GM18861 (cell line): ENCODE results near the gene TES.
"Not testable (repeated sequence)": the region's sequence is repeated elsewhere in the genome, so short reads cannot be mapped to it uniquely, and the experiment has no call there.

Experiments
- ATAC-seq: cut with Tn5 transposase; IDR thresholded peaks from one replicate; pipeline ENCODE4 v1.9.1; 2021; ENCODE audit not compliant: unreplicated experiment

The TES gene

DNA sequence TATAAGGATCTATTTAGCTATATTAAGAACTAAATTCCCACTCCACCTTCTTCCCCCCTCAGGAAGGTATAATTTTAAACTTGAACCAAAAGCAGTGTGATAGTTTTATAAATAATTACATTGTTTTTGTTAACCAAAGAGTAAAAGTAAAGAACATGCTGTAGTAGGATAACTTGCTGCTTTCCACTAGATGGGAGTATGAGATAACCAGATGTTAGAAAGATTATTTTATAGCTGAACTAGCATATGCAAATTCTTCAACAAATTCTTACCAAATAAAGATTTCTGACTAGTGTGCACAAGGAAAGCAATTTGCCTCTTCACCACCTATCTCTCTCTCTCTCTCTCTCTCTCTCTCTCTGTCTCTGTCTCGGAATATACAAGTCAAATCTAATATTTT is 31.8 kb downstream of the TES start:
- ATAC-seq = no peak

DNA sequence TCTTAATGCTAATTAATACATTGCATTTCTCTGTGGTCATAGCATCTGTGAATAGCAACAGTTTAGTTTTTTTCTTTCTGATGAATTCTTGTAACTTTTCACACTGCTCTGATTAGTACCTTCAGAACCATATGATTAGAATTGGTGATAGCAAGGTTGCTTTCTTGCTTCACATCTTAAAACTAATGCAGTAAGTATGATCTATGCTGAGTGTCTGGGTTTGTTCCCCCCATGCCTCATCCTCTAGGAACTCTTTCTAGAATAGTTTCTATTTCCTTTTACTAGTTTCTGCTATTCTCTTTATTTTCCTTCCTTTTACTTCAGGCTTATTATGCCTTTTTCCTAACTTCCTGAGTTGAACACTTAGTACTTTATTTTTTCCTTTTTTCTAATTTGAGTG is 32.4 kb downstream of the TES start:
- ATAC-seq = no peak

DNA sequence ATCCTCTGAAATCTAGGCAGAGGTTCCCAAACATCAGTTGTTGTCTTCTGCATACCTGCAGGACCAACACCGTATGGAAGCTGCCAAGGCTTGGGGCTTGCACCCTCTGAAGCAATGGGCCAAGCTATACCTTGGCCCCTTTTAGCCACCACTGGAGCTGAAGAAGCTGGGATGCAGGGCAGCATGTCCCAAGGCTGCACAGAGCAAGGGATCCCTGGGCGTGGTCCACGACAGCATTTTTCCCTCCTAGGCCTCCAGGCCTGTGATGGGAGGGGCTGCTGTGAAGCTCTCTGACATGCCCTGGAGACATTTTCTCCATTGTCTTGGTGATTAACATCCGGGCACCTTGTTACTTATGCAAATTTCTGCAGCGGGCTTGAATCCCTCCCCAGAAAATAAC is 34.5 kb downstream of the TES start:
- ATAC-seq = not testable (repeated sequence)

DNA sequence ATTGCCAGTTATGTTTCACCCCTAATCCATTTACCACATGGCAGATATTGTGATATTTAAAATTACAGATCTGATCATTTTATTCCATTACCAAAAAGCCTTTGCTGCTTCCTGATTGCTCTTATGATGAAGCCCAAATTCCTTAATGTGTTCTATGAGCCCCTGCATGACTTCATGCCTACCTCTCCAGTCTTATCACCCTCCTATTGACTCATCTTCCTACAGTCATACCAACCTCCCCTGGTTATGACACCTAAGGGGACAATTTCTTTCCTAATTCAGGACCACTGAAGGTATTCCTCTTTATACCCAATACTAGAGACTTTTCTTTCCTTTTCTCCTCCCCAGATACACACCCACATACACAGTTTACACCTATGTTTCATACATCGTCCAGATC is 36.0 kb downstream of the TES start:
- ATAC-seq = no peak

DNA sequence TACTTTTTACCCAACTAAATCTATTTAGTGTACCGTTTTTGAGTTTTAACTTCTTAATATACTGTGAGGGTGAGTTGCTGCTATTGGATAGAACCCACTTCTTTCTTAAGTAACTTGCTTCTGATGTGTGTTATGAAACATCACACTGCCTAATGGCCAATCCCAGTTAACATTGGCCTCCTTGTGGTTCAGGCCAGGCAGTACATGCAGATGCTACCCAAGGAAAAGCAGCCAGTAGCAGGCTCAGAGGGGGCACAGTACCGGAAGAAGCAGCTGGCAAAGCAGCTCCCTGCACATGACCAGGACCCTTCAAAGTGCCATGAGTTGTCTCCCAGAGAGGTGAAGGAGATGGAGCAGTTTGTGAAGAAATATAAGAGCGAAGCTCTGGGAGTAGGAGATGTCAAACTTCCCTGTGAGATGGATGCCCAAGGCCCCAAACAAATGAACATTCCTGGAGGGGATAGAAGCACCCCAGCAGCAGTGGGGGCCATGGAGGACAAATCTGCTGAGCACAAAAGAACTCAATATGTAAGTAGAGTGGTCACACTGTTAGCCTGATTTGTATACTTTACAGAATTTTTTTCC is 39.7 kb downstream of the TES start:
- ATAC-seq = peak; percentile 67

DNA sequence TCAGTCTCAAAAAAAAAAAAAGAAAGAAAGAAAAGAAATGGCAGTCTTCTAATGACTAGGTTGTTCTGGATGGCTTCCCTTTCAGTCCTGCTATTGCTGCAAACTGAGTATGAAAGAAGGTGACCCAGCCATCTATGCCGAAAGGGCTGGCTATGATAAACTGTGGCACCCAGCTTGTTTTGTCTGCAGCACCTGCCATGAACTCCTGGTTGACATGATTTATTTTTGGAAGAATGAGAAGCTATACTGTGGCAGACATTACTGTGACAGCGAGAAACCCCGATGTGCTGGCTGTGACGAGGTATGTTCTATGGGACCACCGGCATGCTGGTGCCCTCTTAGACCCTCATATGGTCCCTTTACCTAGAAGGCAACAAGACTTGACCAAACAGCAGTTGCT is 41.3 kb downstream of the TES start:
- ATAC-seq = no peak

DNA sequence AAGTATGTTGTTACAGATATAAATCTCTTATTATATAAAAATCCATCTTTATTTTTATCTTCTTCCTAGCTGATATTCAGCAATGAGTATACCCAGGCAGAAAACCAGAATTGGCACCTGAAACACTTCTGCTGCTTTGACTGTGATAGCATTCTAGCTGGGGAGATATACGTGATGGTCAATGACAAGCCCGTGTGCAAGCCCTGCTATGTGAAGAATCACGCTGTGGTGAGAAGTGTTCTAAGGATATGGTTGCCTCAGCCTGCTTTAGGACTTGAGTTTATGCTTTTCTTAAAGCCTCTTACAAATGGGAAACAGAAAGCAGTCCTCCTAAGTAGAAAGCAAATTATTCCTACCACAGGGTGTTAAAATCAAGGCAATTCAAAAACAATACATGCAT is 41.9 kb downstream of the TES start:
- no peak for ATAC-seq

DNA sequence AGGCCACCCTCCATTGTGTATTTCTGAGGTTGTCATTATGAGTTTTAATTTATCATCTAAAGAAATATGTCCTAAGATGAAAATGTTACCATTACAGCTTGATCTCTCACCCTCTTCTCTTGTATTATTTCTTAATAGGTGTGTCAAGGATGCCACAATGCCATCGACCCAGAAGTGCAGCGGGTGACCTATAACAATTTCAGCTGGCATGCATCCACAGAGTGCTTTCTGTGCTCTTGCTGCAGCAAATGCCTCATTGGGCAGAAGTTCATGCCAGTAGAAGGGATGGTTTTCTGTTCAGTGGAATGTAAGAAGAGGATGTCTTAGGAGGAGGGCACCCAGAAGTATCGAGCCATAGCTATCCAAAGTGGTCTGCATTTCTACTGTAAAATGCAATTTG is 46.8 kb downstream of the TES start:
- ATAC-seq = no peak

DNA sequence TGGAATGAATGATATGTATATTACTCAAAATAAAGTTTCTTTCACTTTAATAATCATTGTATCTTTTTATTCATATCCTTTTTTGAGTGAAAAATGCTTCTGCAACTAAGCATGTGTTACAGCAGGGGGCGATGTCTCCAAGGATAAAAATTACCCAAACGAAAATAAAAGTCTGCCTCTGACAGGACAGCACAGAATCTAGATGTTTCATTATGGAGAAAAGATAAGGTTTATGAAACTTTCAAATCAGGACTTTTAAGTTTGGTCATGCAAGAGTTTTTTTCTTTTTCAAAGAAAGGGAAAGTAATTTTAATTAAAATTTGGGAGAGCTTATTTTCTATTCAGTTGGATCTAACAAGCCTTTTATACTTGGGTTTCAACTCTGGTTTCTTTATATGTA is 48.4 kb downstream of the TES start:
- peak; percentile 56 for ATAC-seq

DNA sequence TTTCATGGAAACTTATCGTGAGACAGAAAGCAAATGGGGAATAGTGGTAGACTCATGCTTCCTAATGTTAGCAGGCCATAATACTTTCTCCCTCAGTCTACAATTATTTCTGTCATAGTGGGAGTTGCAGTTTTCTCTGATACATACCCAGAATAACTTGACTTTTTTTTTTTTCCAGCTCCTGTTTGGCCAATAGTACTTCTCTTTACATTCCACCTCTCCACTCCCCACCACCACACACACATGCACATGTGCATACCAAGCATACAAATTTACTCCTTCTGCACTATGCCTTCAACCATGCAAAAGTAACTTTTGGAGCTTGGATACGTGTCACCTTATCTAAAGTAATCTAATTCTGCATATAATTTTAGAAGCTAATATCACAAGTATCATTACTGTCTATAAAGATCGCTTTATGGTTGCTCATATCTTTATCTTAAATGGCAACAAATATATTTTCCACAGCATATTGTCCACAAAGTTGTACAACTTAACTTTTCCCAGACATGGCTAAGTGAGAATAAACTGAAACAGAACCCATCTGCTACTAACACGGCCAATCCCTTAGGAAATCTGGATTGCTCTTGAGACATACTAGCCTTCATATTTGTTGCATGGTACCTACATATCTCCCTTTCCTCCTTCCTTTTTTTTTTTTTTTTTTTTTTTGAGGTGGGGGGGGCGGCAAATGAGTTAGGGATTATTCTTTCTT is 49.0 kb downstream of the TES start:
- no peak for ATAC-seq

DNA sequence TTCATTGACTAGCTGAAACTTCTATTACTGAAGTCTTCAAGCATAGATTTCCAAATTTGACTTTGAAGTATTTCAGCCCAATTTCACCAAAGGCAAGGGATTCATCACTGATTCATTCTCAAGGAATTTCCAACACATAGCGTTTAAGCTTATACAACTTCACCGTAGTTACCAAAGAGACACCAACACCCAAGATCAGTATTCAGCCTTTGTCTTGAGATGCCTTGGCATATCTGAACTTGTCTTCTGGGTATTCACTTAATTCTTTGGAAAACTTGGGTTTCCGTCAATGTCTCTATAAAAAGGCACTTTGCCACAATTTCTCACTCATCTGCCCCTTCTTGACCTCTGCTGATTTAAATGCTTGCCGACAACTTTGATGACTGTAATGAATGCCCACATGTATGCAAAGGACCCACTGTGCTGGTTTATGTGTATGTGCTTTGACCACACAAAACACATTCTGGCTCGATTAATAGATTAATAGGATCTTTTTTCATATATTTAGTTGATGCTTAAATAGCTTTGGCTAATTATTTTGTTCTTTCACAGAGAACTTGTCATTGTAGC is 49.6 kb downstream of the TES start:
- ATAC-seq = no peak

DNA sequence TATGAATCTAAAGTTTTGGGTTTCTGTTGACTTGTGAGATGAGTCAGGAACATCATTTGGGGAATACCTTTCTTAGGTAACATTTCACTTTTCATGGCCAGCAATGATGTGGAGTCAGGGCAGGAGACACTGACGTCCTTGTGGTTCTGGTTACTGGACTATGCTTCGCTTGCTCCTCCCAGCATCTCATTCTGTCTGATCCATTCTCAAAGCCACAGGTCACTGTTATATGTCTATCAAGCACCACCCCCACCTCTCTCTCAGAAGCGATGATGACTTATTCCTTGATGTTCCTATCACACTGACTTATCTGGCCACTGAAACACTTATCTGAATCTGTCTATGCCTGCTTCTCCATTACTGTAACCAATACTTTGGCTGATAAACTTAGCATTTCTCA is 51.6 kb downstream of the TES start:
- no peak for ATAC-seq

DNA sequence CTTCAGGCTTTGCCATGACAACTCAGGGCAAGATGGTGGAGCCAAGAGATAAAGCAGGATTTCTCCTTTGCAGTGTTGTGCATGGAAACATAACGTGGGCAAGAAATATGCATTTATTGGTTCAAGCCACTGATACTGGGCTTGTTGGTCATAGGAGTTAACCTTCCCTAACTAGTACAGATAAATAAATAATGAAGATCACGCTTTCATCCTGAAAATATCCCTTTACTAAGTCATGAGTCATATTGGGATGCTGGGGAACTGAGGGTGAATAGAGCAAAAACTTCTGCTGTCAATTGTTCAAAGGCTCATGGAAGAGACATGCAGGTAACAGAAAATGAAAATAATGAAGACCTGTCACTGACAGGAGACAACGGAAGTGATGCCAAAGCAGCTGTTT is 55.5 kb downstream of the TES start:
- no peak for ATAC-seq

DNA sequence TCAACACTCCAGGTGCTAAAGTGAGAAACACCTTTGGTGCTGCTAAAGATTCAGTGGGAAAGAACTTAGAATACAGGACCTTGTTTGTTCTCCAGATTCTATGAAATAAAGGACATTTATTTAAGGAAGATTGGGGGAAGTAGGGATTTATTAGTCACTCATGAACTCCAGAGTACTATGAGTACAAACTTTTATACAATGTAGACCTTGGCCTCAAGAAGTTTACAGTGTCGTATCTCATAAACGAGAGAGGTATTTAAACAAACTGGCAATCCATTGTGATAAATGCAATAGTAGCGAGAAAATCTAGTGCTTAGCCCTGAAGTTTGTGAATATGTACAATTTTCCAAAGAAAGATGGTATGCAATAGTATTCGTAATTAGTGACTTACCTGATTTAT is 59.1 kb downstream of the TES start:
- no peak for ATAC-seq

DNA sequence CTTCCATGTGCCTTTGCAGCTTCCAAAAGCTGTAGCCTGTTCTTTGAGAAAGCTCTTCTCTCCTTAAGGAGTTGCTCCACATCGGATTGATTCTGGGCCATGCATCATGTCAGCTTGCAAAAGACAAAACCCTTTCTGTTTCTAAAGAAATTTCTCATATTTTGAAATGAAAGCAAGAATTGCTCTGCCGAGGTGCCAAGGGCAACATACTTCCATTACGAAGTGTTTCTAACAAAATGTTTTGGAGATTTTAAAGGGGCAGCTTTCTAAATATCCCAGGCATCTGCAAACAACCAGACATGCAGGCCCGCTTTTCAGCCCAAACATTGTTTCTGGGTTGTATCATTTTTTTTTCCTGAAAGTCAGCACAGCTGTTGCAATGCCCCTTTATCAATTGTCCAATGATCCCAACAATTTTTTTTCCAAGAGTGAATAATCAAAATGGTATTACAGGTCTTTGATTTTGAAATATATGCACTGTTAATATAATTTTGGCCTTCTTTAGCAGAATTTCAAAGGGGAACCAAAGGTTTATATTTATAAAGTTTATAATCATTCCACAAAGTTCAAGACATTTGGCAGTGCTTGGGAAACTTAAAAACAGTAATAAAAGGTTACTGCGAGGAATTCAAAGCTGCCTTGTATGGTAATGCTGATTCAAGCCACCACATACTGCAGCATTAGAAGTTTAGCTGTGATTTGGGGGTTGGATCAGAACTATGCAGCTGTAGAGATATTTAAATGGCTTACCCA is 61.0 kb downstream of the TES start:
- no peak for ATAC-seq

DNA sequence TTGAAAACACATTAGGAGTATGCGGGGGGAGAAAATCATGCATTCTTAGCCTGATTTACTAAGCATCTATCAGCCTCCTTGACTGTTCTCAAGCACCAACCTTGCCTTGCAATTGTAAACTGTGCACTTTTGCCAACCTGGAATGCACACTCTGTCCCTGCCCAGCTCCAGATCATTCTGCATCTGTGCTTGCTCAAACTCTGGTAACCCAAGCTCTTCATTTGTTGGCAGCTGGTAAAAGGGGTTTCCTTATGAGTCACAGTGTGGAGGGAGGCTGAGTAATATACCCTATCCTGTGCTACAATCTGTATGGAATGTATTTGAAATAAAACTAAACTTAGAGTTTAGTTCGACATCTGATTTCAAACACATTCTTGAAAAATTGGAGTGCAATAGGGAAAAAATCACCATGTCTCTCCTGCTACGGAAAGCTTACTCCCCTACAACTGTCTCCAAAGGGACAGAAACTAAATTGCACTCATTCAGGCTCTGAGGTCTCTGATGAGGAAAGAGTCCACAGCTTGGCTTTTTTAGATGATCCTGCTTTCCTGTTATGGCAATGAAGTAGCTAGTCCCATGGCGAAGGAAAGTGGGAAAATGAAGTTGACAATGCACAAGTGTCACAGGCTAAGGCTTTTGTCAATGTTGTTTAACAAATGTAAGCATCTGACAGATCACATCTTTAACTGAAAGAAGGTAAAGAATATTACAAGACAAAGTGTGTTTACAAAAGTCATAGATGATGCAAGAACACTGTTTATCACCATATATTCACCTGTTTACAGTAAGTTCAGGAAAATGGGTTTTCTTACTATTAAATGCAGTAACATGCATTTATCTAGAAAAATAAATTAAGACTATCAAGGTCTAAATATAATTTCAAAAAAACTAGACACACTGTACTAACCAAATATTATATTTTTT is 61.9 kb downstream of the TES start:
- peak; percentile 59 for ATAC-seq

DNA sequence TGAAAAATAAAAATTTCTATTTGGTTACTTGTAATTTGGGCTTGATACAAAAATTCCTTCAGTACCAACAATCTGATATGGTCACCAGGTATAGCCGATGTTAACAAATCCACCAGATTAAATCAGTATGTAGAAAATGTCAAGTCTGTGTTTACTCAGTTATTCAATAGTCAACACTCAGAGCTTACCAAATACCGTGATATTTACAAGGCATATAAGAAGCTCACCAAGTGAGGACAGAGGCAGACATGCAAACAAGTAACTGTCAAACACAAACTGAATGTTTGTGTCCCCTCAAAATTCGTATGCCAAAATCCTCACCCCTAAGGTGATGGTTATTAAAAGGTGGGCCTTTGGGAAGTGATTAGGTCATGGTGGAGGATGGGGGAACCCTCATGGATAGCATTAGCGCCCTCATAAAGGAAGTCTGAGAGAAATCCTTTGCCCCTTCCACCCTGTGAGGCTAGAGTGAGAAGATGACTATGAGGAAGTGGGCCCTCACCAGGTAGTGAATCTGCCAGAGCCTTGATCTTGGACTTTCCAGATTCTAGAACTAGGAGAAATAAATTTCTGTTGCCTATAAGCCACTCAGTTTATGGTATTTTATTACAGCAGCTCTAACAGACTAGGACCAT is 63.1 kb downstream of the TES start:
- ATAC-seq = no peak

DNA sequence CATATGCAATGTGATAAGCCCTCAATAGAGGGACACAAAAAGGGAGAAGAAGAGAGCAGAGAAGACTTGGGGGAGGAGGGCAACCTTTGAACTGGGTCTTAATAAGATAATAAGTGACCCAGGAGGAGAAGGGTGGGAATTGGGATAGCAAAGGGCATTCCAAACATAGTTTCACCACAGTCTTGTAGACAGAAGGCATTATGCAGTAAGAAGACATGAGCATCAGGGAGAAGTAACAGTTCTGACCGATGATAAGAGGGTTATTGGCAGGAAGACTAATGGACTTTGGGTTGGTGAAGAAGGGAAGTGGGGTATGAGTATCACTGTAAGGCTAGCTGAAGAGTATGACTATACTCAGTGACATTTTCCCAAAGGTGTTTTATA is 63.6 kb downstream of the TES start:
- ATAC-seq = no peak

DNA sequence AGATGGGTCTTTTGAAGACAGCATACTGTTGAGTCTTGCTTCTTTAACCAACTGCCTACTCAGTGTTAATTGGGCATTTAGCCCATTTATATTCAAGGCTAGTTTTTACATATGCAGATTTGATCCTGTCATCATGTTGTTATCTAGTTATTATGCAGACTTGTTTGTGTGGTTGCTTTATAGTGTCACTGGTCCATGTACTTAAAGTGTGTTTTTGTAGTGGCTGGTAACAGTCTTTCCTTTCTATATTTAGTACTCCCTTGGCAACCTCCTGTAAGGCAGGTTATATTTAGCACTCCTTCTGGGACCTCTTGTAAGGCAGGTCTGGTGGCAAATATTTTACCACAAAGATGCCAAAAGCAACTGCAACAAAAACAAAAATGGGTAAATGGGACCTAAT is 66.7 kb downstream of the TES start:
- ATAC-seq = no peak

DNA sequence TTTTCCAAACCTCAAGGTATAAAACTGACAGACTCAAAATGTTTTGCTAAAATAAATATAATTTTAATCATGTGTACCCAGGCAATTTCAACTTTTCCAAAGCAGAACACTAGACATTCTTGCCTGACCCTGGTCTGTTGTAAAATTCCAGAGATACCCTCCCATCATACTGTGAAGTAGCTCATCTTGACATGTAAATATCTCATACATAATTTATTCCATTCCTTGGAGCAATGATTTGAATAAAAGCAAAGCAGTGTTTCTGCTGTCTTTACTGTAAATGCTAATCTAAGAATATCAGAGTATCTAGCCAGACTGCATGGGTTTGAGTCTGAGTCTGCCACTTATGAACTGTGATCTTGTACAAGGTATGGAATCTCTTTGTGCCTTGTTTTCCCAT is 68.9 kb downstream of the TES start:
- ATAC-seq = no peak

DNA sequence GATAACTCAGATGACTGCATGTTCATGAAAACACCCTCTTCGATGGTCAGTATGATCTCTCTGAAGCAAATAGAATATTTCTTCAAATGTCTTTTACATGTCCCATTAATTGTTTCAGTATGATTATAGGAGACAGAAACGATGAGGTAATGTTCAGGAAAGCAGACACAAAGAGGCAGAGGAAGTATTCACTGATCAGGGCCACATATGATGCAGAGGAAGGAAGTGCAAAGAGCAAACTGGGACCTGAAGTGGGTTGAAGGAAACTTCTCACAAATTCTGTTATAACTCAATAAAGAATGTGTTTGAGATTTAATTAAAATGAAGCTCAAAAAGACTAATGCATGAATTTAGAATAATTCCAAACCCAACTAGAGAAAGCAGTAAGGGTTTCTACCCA is 70.5 kb downstream of the TES start:
- no peak for ATAC-seq
